GM19238 (cell line): ENCODE data around the gene EGFR.

Experiments
- DNase-seq: peaks from one replicate; pipeline ENCODE4 v3.0.0; 2011; ENCODE audit warnings: low spot score; ENCODE audit not compliant: insufficient read length

EGFR gene

GRCh38 chr7:55080000-55080623, 61.3 kb downstream of the EGFR start:
- DNase-seq, result no peak

- no peak for DNase-seq
Measured at GRCh38 chr7:55081068-55081467, 62.3 kb downstream of the EGFR start.

GRCh38 chr7:55081472-55082227, 62.8 kb downstream of the EGFR start:
- no peak for DNase-seq

- DNase-seq, result no peak
Measured at GRCh38 chr7:55082228-55082603, 63.4 kb downstream of the EGFR start.

GRCh38 chr7:55083206-55083605, 64.4 kb downstream of the EGFR start:
- DNase-seq, result no peak

GRCh38 chr7:55084307-55084706, 65.5 kb downstream of the EGFR start:
- DNase-seq, result no peak

GRCh38 chr7:55085511-55086412, 66.9 kb downstream of the EGFR start:
- no peak for DNase-seq

- peak; percentile 13 for DNase-seq
Measured at GRCh38 chr7:55086413-55087201, 67.8 kb downstream of the EGFR start.

GRCh38 chr7:55087521-55087961, 68.7 kb downstream of the EGFR start:
- DNase-seq, result no peak

GRCh38 chr7:55088107-55088506, 69.3 kb downstream of the EGFR start:
- DNase-seq, result no peak

GRCh38 chr7:55088620-55089019, 69.8 kb downstream of the EGFR start:
- DNase-seq, result no peak

- no peak for DNase-seq
Measured at GRCh38 chr7:55092186-55092974, 73.6 kb downstream of the EGFR start.

- DNase-seq, result no peak
Measured at GRCh38 chr7:55092975-55093373, 74.2 kb downstream of the EGFR start.

- DNase-seq, result no peak
Measured at GRCh38 chr7:55093674-55094073, 74.9 kb downstream of the EGFR start.

- DNase-seq, result no peak
Measured at GRCh38 chr7:55094092-55094690, 75.4 kb downstream of the EGFR start.

- no peak for DNase-seq
Measured at GRCh38 chr7:55095672-55096071, 76.9 kb downstream of the EGFR start.

- no peak for DNase-seq
Measured at GRCh38 chr7:55096323-55096722, 77.5 kb downstream of the EGFR start.

- no peak for DNase-seq
Measured at GRCh38 chr7:55097100-55097499, 78.3 kb downstream of the EGFR start.

- no peak for DNase-seq
Measured at GRCh38 chr7:55099066-55099820, 80.4 kb downstream of the EGFR start.
